KMS-11 (cell line): Measurements from ENCODE around the gene PTPRT.

Experiments
- H2AFZ ChIP-seq: fragments of 200-600 bp; sonication (generic); 2 replicates; pipeline ENCODE4 v1.6.1; 2016; ENCODE audit warnings: antibody characterized with exemption, mixed run types, low read depth
- H3K27ac ChIP-seq: fragments of 200-600 bp; sonication (generic); 2 replicates; pipeline ENCODE4 v1.6.1; 2016; ENCODE audit warnings: mild to moderate bottlenecking, mixed run types
- H3K27me3 ChIP-seq: fragments of 200-600 bp; sonication (generic); 2 replicates; pipeline ENCODE4 v1.6.1; 2017; ENCODE audit warnings: mild to moderate bottlenecking, low read depth, mixed run types, moderate library complexity; ENCODE audit not compliant: insufficient read depth
- H3K36me3 ChIP-seq: fragments of 200-600 bp; sonication (generic); 2 replicates; pipeline ENCODE4 v1.6.1; 2017; ENCODE audit warnings: mild to moderate bottlenecking, mixed run types; ENCODE audit not compliant: insufficient read depth
- H3K4me1 ChIP-seq: fragments of 200-600 bp; sonication (generic); 2 replicates; pipeline ENCODE4 v1.6.1; 2016; ENCODE audit warnings: mild to moderate bottlenecking, low read depth, mixed run types; ENCODE audit not compliant: poor library complexity, severe bottlenecking
- H3K4me2 ChIP-seq: fragments of 200-600 bp; sonication (generic); 2 replicates; pipeline ENCODE4 v1.7.0; 2016; ENCODE audit warnings: mild to moderate bottlenecking, mixed run types
- H3K4me3 ChIP-seq: fragments of 200-600 bp; sonication (generic); IDR thresholded peaks from 2 replicates; pipeline ENCODE4 v1.6.1; 2017; ENCODE audit warnings: low read depth, low read length, mixed read lengths; ENCODE audit not compliant: insufficient read depth
- H3K79me2 ChIP-seq: fragments of 200-600 bp; sonication (generic); 2 replicates; pipeline ENCODE4 v1.6.1; 2016; ENCODE audit warnings: low read depth, mixed run types; ENCODE audit not compliant: insufficient read depth
- H3K9ac ChIP-seq: fragments of 200-600 bp; sonication (generic); 2 replicates; pipeline ENCODE4 v1.6.1; 2016; ENCODE audit warnings: mild to moderate bottlenecking, mixed run types
- H4K20me1 ChIP-seq: fragments of 200-600 bp; sonication (generic); 2 replicates; pipeline ENCODE4 v1.6.1; 2016; ENCODE audit warnings: mild to moderate bottlenecking, mixed run types; ENCODE audit not compliant: insufficient read depth
- TF ChIP-seq, protein P1 (sequence below): fragments of 200-600 bp; sonication (generic); conservative IDR thresholded peaks from 2 replicates; pipeline ENCODE4 v1.6.1; 2017; ENCODE audit warnings: low read depth, mild to moderate bottlenecking, antibody characterized with exemption, low read length, moderate library complexity, mixed read lengths

The PTPRT gene

DNA sequence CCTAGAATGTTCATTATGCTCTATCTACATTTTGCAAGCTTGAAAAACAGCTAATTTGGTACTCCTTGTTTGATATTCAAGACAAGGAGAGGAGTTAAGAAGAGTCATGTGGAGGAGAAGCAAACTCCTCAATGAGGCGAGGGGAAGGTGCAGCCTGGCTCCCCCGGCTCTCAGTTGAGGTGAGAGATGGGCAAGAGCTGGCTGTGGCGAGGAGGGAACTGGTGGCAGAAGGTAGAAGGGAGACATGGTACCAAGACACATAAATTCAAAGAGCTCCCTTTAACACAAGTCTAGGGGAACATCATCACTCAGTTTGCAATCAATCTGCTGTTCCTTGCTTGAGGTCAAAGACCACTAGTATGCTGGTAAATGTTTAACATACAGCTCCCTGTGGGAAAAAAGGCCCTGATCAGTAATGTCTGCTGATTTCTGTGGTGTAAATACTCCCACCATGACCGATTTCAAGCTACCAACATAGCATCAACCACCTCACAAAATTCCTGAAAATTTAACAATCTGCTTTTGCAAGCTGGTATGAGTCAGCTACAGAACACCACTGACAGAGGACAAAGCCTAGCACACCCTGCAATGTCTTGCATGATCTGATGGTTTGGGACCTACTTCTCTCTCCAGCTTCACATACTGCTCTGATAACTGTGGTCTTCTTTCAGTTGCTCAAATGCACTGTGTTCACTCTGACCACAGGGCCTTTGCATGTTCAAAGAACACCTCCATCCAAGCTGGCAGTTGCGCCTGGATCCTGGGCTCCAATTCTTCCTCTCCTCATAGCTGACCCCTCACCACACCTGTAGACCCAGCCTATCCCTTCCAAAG, 1055.2 kb downstream of the PTPRT start:
- no peaks in the 10 kb centered on the region for H3K79me2 ChIP-seq
- no peaks in the 10 kb centered on the region for H4K20me1 ChIP-seq
- H2AFZ ChIP-seq: no peak overlapping the region
- H3K9ac ChIP-seq: no peak overlapping the region
- H3K36me3 ChIP-seq: no peaks in the 10 kb centered on the region
- H3K4me2 ChIP-seq: no peak overlapping the region
- H3K4me3 ChIP-seq: no peak overlapping the region
- TF ChIP-seq, protein P1, sequence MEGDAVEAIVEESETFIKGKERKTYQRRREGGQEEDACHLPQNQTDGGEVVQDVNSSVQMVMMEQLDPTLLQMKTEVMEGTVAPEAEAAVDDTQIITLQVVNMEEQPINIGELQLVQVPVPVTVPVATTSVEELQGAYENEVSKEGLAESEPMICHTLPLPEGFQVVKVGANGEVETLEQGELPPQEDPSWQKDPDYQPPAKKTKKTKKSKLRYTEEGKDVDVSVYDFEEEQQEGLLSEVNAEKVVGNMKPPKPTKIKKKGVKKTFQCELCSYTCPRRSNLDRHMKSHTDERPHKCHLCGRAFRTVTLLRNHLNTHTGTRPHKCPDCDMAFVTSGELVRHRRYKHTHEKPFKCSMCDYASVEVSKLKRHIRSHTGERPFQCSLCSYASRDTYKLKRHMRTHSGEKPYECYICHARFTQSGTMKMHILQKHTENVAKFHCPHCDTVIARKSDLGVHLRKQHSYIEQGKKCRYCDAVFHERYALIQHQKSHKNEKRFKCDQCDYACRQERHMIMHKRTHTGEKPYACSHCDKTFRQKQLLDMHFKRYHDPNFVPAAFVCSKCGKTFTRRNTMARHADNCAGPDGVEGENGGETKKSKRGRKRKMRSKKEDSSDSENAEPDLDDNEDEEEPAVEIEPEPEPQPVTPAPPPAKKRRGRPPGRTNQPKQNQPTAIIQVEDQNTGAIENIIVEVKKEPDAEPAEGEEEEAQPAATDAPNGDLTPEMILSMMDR: no peak
- no peak overlapping the region for H3K27ac ChIP-seq
- H3K27me3 ChIP-seq: no peaks in the 10 kb centered on the region
- H3K4me1 ChIP-seq: no peaks in the 10 kb centered on the region

DNA sequence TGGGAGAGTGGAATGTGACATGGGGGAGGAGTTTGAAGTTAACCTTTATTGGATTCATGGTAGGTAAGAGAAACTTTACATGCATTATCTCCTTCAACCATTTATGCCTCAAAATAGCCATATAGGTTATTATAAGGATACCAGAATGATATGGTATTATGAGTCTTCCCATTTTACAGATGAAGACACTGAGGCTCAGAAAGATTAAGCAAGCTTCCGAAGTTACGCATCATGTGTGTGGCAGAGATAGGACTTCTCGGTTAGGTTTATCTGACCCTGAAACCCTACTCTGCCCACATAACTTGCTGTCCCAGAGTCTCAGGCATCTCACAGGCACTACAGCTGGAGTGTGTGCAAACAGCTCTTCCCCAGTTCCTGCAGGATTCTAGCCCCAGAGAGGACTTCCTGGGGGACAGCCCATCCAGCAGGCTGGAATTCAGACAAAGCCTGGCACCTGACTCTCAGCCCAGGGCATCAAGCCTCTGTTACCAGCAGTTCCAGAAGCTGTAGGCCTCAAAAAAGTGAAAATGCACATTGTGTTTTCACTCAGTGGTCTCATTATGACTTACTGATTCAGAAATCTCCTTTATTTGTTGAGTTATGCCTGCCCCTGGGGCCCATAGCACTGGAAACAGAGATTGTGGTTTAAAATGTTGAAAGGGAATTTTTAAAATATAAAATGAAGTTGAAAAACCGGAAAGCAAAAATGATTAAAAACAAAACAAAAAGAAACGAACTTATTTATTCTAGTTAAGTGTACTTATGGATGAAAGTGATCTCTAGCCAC, 1058.7 kb downstream of the PTPRT start:
- Histone ChIP-seq H2AFZ (no peak overlapping the region), H3K36me3 (no peaks in the 10 kb centered on the region), H3K27ac (no peak overlapping the region), H3K79me2 (no peaks in the 10 kb centered on the region), H3K4me2 (no peak overlapping the region), H3K4me1 (no peaks in the 10 kb centered on the region), H3K4me3 (no peak overlapping the region), H3K9ac (no peak overlapping the region), H4K20me1 (no peaks in the 10 kb centered on the region), H3K27me3 (no peaks in the 10 kb centered on the region)
- TF ChIP-seq, protein P1: no peak

DNA sequence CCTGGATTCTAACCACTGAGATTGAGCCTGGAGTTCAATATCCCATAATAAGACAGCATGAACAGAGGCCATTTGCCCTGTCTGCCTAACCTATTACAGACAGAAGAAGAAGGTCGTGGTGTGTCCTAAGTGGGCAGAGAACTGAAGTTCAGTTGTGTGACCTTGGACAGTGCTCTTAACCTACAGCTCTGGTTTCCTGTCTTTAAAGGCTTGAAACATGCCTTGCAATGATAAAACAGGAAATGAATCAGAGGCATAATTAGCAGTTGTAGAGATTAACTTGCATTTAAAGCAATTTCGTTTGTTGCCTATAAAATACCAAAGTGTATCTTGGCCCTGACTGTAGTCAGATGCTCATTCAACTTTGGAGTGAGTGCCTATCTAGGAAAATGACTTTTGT, 1064.3 kb downstream of the PTPRT start:
- TF ChIP-seq, protein P1: no peak
- H4K20me1 ChIP-seq: no peaks in the 10 kb centered on the region
- no peak overlapping the region for H3K4me3 ChIP-seq
- no peak overlapping the region for H3K27ac ChIP-seq
- no peaks in the 10 kb centered on the region for H3K36me3 ChIP-seq
- H3K9ac ChIP-seq: no peak overlapping the region
- no peaks in the 10 kb centered on the region for H3K27me3 ChIP-seq
- no peaks in the 10 kb centered on the region for H3K4me1 ChIP-seq
- no peak overlapping the region for H3K4me2 ChIP-seq
- no peak overlapping the region for H2AFZ ChIP-seq
- no peaks in the 10 kb centered on the region for H3K79me2 ChIP-seq

DNA sequence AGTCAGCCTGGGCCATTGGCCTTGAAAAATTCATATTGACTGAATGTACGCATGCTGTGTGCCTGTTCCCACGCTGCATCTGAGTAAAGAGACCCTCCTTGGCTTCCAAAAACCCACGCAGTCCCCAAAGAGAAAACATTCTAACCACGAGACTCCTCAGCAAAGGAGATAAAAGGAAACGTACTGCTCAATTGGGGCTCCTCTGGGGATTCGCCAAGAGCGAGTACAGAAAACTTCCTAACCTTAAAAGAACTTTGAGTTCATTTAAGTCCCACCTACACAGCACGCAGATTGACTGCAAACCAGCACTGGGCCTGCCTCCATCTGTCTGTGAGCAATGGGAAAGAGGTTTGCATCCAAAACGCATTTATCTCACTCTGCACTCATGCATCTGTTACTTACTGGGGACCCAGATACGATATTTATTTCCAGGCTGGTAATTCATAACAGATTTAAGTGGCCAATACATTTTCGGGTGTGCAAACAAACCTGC, 1065.7 kb downstream of the PTPRT start:
- Histone ChIP-seq H4K20me1 (no peaks in the 10 kb centered on the region), H3K4me3 (no peak overlapping the region)
- TF ChIP-seq, protein P1: no peak

More for the DNA sequence above, 1065.7 kb downstream of the PTPRT start:
- Histone ChIP-seq H3K27ac (no peak overlapping the region), H3K79me2 (no peaks in the 10 kb centered on the region), H2AFZ (no peak overlapping the region), H3K36me3 (no peaks in the 10 kb centered on the region), H3K4me1 (no peaks in the 10 kb centered on the region), H3K27me3 (no peaks in the 10 kb centered on the region), H3K9ac (no peak overlapping the region), H3K4me2 (no peak overlapping the region)
